ENCODE data around the gene SLC13A3.

DNA sequence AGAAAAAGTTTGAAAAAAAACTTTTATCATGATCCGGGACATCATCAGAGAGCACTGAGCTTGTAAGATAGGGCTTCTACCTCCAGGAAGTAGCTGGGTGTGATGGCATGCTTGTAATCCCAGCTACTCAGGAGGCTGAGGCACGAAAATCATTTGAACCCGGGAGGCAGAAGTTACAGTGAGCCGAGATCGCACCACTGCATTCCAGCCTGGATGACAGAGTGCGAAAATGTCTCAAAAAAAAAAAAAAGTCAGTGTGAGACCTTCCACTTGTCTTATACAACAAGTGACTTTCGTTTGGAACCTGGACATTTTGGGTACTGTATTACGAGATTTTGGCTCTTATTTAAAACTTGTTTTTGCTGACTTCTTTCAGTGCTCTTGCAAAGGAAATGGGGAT lies 5.9 kb upstream of the SLC13A3 start:
- TF ChIP-seq, protein P1, sequence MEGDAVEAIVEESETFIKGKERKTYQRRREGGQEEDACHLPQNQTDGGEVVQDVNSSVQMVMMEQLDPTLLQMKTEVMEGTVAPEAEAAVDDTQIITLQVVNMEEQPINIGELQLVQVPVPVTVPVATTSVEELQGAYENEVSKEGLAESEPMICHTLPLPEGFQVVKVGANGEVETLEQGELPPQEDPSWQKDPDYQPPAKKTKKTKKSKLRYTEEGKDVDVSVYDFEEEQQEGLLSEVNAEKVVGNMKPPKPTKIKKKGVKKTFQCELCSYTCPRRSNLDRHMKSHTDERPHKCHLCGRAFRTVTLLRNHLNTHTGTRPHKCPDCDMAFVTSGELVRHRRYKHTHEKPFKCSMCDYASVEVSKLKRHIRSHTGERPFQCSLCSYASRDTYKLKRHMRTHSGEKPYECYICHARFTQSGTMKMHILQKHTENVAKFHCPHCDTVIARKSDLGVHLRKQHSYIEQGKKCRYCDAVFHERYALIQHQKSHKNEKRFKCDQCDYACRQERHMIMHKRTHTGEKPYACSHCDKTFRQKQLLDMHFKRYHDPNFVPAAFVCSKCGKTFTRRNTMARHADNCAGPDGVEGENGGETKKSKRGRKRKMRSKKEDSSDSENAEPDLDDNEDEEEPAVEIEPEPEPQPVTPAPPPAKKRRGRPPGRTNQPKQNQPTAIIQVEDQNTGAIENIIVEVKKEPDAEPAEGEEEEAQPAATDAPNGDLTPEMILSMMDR (conservative IDR thresholded peaks at IDR 0.05; ENCODE audit: low read depth, low read length) = no peak
- no peak for TF ChIP-seq EZH2 (IDR thresholded peaks at IDR 0.05; ENCODE audit: borderline replicate concordance, low read depth, low read length, poor library complexity, severe bottlenecking)
